Smooth muscle cell (in vitro differentiated cells): ENCODE measurements around the gene WDR62. TPM values are rescaled to one million over a fixed set of nuclear protein-coding genes. Genes with fewer than 3 reads are reported as not detected.

Experiments
- DNase-seq: peaks from one replicate; lab custom pipeline; 2025; ENCODE audit not compliant: unreplicated experiment; lab: John Stamatoyannopoulos, UW
- H2AFZ ChIP-seq: fragments of 200-600 bp; sonication (generic); 2 replicates; pipeline ENCODE4 v1.6.0; 2016; ENCODE audit warnings: antibody characterized with exemption, low read depth, mild to moderate bottlenecking
- H3F3A ChIP-seq: fragments of 200-600 bp; sonication (generic); 2 replicates; pipeline ENCODE4 v1.6.0; 2017; ENCODE audit warnings: antibody characterized with exemption, low read depth
- H3K27ac ChIP-seq: fragments of 200-600 bp; sonication (generic); 2 replicates; pipeline ENCODE4 v1.5.1; 2016; ENCODE audit warnings: low read depth, mild to moderate bottlenecking
- H3K27me3 ChIP-seq: fragments of 200-600 bp; sonication (generic); 2 replicates; pipeline ENCODE4 v1.6.1; 2016; ENCODE audit warnings: low read depth, mild to moderate bottlenecking
- H3K36me3 ChIP-seq: fragments of 200-600 bp; sonication (generic); 2 replicates; pipeline ENCODE4 v1.5.1; 2016; ENCODE audit warnings: low read depth
- H3K4me1 ChIP-seq: fragments of 200-600 bp; sonication (generic); 2 replicates; pipeline ENCODE4 v1.5.1; 2016; ENCODE audit warnings: low read depth
- H3K4me2 ChIP-seq: fragments of 200-600 bp; sonication (generic); 2 replicates; pipeline ENCODE4 v1.6.0; 2016; ENCODE audit warnings: mild to moderate bottlenecking
- H3K4me3 ChIP-seq: fragments of 200-600 bp; sonication (generic); 2 replicates; pipeline ENCODE4 v1.5.1; 2016; ENCODE audit warnings: mild to moderate bottlenecking
- H3K79me2 ChIP-seq: fragments of 200-600 bp; sonication (generic); 2 replicates; pipeline ENCODE4 v1.6.0; 2016; ENCODE audit warnings: low read depth, mild to moderate bottlenecking
- H3K9ac ChIP-seq: fragments of 200-600 bp; sonication (generic); 2 replicates; pipeline ENCODE4 v1.6.0; 2016; ENCODE audit warnings: low read depth
- H3K9me3 ChIP-seq: fragments of 200-600 bp; sonication (generic); replicated peaks from 2 replicates; pipeline ENCODE4 v1.5.1; 2016; ENCODE audit warnings: low read depth
- H4K20me1 ChIP-seq: fragments of 200-600 bp; sonication (generic); 2 replicates; pipeline ENCODE4 v1.6.0; 2016; ENCODE audit warnings: low read depth
- CTCF ChIP-seq: fragments of 200-600 bp; sonication (generic); IDR thresholded peaks from 2 replicates; pipeline ENCODE4 v1.5.1; 2017; ENCODE audit warnings: borderline replicate concordance, mild to moderate bottlenecking, antibody characterized with exemption; ENCODE audit not compliant: insufficient read depth, poor library complexity, severe bottlenecking
- WGBS: methylation state at CpG from one replicate; pipeline ENCODE4 v1.1.7; 2016; ENCODE audit warnings: low lambda C conversion rate; 5-methylcytosine and 5-hydroxymethylcytosine counted together
- polyA plus RNA-seq: library from polyadenylated mRNA; unstranded; fragments of >200 nt; fragmentation: Nextera tagmentation; extraction: Ambion mirVana; gene quantifications from 2 replicates; pipeline ENCODE4 v1.2.1, GENCODE V29; 2016
- total RNA-seq: library from RNA; depleted of rRNA; stranded (reverse); fragments of >200 nt; gene quantifications from 2 replicates; pipeline ENCODE4 v1.2.3, GENCODE V29; 2014

WDR62 gene
- total and polyA plus RNA-seq, 2 experiments from 2014 or later = 1.5 to 4.6 TPM

GRCh38 chr19:36101550-36102327 is 47.0 kb downstream of the WDR62 start:
- 92% methylated on average over 25 of the region's 27 CpGs for WGBS
- Histone ChIP-seq H3K79me2 (no peaks in the 10 kb centered on the region), H3K9ac (no peak overlapping the region), H3F3A (no peaks in the 10 kb centered on the region), H4K20me1 (no peaks in the 10 kb centered on the region), H3K27me3 (no peaks in the 10 kb centered on the region), H3K27ac (no peak overlapping the region), H3K4me1 (no peaks in the 10 kb centered on the region), H3K4me2 (no peak overlapping the region), H3K9me3 (no peaks in the 10 kb centered on the region), H3K36me3 (no peaks in the 10 kb centered on the region), H2AFZ (no peak overlapping the region), H3K4me3 (no peak overlapping the region)
- no peak for TF ChIP-seq CTCF
- no peak for DNase-seq

- no peak overlapping the region for H3K4me2 ChIP-seq
- H3K9ac ChIP-seq = no peak overlapping the region
- H3K4me3 ChIP-seq = no peak overlapping the region
- 96% methylated on average over 24 of the region's 24 CpGs for WGBS
- no peaks in the 10 kb centered on the region for H3K9me3 ChIP-seq
- no peak for TF ChIP-seq CTCF
- no peaks in the 10 kb centered on the region for H3K79me2 ChIP-seq
- no peak overlapping the region for H3K27ac ChIP-seq
- no peak overlapping the region for H2AFZ ChIP-seq
- no peaks in the 10 kb centered on the region for H3K4me1 ChIP-seq
- no peak for DNase-seq
- H3F3A ChIP-seq = no peaks in the 10 kb centered on the region
- H3K36me3 ChIP-seq = no peaks in the 10 kb centered on the region
- H4K20me1 ChIP-seq = no peaks in the 10 kb centered on the region
- no peaks in the 10 kb centered on the region for H3K27me3 ChIP-seq
Measured at GRCh38 chr19:36103040-36103626, 48.4 kb downstream of the WDR62 start.

GRCh38 chr19:36103842-36104552 is 49.3 kb downstream of the WDR62 start:
- WGBS = 85% methylated on average over 11 of the region's 12 CpGs
- no peaks in the 10 kb centered on the region for H3K9me3 ChIP-seq
- H4K20me1 ChIP-seq = no peaks in the 10 kb centered on the region
- no peak overlapping the region for H3K4me3 ChIP-seq
- no peaks in the 10 kb centered on the region for H3K36me3 ChIP-seq
- no peak for DNase-seq
- no peak overlapping the region for H3K4me2 ChIP-seq
- H3F3A ChIP-seq = no peaks in the 10 kb centered on the region
- no peak overlapping the region for H3K9ac ChIP-seq
- no peaks in the 10 kb centered on the region for H3K4me1 ChIP-seq
- H3K79me2 ChIP-seq = no peaks in the 10 kb centered on the region
- no peaks in the 10 kb centered on the region for H3K27me3 ChIP-seq
- H2AFZ ChIP-seq = no peak overlapping the region
- TF ChIP-seq CTCF = no peak
- H3K27ac ChIP-seq = no peak overlapping the region
